ENCODE results near the gene GALNT8. TPM values are rescaled to one million over a fixed set of nuclear protein-coding genes. Genes with fewer than 3 reads are reported as not detected.

Gene GALNT8
- total and polyA plus RNA-seq, 4 donors: 0.09 to 1.3 (median 0.35) TPM

GRCh38 chr12:4819654-4820053 lies 99.5 kb downstream of the GALNT8 start:
- Histone ChIP-seq H3K27me3 (ENCODE audit: control insufficient read depth in 3 of 3, insufficient read depth in 3 of 3, low read length in 2 of 3) (peaks cover 0 to 12% (median 2%) of the 10 kb centered on the region in 3 donors), H3K9me3 (ENCODE audit: control insufficient read depth in 4 of 4, insufficient read depth in 3 of 4, low read length in 3 of 4) (no peaks in the 10 kb centered on the region), H3K4me1 (ENCODE audit: control insufficient read depth in 5 of 5, insufficient read depth in 5 of 5, low read length in 5 of 5) (no peaks in the 10 kb centered on the region), H3K27ac (ENCODE audit: low read depth in 1 of 2, low read length in 1 of 2) (no peak overlapping the region), H3K36me3 (ENCODE audit: control insufficient read depth in 4 of 4, insufficient read depth in 4 of 4, low read length in 4 of 4) (no peaks in the 10 kb centered on the region), H3K9ac (ENCODE audit: insufficient read depth in 1 of 2, low read length in 2 of 2) (no peak overlapping the region), H3K4me3 (no peak overlapping the region)
- TF ChIP-seq, protein P1, sequence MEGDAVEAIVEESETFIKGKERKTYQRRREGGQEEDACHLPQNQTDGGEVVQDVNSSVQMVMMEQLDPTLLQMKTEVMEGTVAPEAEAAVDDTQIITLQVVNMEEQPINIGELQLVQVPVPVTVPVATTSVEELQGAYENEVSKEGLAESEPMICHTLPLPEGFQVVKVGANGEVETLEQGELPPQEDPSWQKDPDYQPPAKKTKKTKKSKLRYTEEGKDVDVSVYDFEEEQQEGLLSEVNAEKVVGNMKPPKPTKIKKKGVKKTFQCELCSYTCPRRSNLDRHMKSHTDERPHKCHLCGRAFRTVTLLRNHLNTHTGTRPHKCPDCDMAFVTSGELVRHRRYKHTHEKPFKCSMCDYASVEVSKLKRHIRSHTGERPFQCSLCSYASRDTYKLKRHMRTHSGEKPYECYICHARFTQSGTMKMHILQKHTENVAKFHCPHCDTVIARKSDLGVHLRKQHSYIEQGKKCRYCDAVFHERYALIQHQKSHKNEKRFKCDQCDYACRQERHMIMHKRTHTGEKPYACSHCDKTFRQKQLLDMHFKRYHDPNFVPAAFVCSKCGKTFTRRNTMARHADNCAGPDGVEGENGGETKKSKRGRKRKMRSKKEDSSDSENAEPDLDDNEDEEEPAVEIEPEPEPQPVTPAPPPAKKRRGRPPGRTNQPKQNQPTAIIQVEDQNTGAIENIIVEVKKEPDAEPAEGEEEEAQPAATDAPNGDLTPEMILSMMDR (IDR thresholded peaks at IDR 0.05; ENCODE audit: control extremely low read depth, extremely low read depth): no peak
- ATAC-seq (ENCODE audit: insufficient read depth, low FRiP score) (no peak), DNase-seq (no peak)
- WGBS, 2 donors: 33 to 59% methylated on average over 7 of the region's 7 CpGs

GRCh38 chr12:4820971-4821370 lies 100.8 kb downstream of the GALNT8 start:
- Histone ChIP-seq H3K9ac (ENCODE audit: insufficient read depth in 1 of 2, low read length in 2 of 2) (no peak overlapping the region), H3K36me3 (ENCODE audit: control insufficient read depth in 4 of 4, insufficient read depth in 4 of 4, low read length in 4 of 4) (no peaks in the 10 kb centered on the region), H3K9me3 (ENCODE audit: control insufficient read depth in 4 of 4, insufficient read depth in 3 of 4, low read length in 3 of 4) (no peaks in the 10 kb centered on the region), H3K27ac (ENCODE audit: low read depth in 1 of 2, low read length in 1 of 2) (no peak overlapping the region), H3K27me3 (ENCODE audit: control insufficient read depth in 3 of 3, insufficient read depth in 3 of 3, low read length in 2 of 3) (peaks cover 0 to 12% (median 2%) of the 10 kb centered on the region in 3 donors), H3K4me3 (no peak overlapping the region), H3K4me1 (ENCODE audit: control insufficient read depth in 5 of 5, insufficient read depth in 5 of 5, low read length in 5 of 5) (no peaks in the 10 kb centered on the region)
- 35 to 62% methylated on average over 9 of the region's 9 CpGs for WGBS, 2 donors
- ATAC-seq (ENCODE audit: insufficient read depth, low FRiP score) (no peak), DNase-seq (no peak)
- TF ChIP-seq, protein P1 (IDR thresholded peaks at IDR 0.05; ENCODE audit: control extremely low read depth, extremely low read depth): no peak

Other genes with a start within 250 kb of the GALNT8 start
- gene RAD51AP1, start 181.5 kb upstream of the GALNT8 start, total RNA-seq: 1 to 10 TPM; 4.0 to 6.9 TPM
- 1 to 10 TPM; 2.1 to 3.0 TPM for gene RAD51AP1, start 181.5 kb upstream of the GALNT8 start, polyA plus RNA-seq
- gene DYRK4, start 158.2 kb upstream of the GALNT8 start, total RNA-seq: 10 to 100 TPM; 27.8 to 32.1 TPM
- gene DYRK4, start 158.2 kb upstream of the GALNT8 start, polyA plus RNA-seq: 10 to 100 TPM; 30.5 to 80.2 TPM
- gene AKAP3, start 71.3 kb upstream of the GALNT8 start, total RNA-seq: 1 to 10 TPM; 1.1 to 2.4 TPM
- 1 to 10 TPM in 1 of 2 donors, under 1 TPM in 1; 0.57 to 1.2 TPM for gene AKAP3, start 71.3 kb upstream of the GALNT8 start, polyA plus RNA-seq
- gene NDUFA9, start 71.3 kb upstream of the GALNT8 start, total RNA-seq: 10 to 100 TPM; 65.9 to 79.1 TPM
- gene NDUFA9, start 71.3 kb upstream of the GALNT8 start, polyA plus RNA-seq: 10 to 100 TPM; 64.1 to 70.4 TPM
- under 1 TPM in 1 of 2 donors, not detected in 1; 0.09 TPM for gene KCNA1, start 189.5 kb downstream of the GALNT8 start, total RNA-seq
- gene KCNA1, start 189.5 kb downstream of the GALNT8 start, polyA plus RNA-seq: under 1 TPM; 0.07 to 0.24 TPM